GM21447 (cell line): ENCODE measurements around the gene GPR108.
"Not testable (repeated sequence)": the region's sequence is repeated elsewhere in the genome, so short reads cannot be mapped to it uniquely, and the experiment has no call there.

Experiments
- ATAC-seq: cut with Tn5 transposase; IDR thresholded peaks from one replicate; pipeline ENCODE4 v1.9.1; 2021; ENCODE audit not compliant: unreplicated experiment

Gene GPR108

DNA sequence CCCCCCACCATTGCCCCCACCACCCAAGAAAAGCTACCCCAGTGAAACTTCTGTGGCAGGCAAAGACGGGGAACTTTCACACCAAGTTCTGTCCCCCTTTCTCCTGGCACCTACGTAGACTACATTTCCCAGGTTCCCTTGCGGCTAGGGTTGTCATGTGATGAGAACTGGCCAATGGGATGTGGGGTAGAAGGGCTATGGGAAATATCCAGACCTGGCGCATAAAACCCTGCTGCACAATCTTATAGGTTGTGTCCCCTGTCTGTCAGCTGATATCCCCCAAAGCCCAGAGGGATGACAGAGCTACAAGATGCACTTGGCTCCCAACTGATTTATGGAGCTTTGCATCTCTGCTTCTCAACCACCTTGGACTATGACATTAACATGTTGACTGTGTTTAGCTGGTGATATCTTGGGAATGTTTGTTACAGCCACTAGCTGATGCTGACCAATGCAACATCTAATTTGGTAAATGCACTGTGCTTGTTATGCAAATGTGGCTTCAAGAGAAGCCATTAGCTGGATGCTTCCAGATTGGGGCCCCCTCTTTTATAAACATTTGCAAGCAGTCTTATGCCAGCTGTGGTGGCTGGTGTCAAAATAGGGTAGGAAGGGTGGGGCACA, 23.8 kb upstream of the GPR108 start:
- ATAC-seq = no peak

DNA sequence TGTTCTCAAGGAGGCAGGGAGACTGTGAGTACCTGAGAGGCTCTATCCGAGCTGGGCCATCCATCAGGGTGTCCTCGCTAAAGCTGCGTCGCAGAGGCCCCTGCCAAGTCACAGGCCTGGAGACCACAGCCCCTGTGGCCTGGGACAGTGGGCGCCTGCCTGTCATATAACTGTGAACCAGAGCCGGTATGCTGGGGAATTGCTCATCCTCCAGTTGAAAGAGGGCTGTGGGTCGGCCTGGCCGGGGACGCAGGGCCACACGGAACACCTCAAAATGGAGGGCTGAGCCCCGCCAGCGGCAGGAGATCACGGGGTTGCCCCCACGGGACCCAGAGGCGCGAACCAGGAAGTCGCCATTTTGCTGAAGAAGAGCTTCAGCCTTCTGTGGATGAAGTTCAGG, 23.2 kb upstream of the GPR108 start:
- no peak for ATAC-seq

DNA sequence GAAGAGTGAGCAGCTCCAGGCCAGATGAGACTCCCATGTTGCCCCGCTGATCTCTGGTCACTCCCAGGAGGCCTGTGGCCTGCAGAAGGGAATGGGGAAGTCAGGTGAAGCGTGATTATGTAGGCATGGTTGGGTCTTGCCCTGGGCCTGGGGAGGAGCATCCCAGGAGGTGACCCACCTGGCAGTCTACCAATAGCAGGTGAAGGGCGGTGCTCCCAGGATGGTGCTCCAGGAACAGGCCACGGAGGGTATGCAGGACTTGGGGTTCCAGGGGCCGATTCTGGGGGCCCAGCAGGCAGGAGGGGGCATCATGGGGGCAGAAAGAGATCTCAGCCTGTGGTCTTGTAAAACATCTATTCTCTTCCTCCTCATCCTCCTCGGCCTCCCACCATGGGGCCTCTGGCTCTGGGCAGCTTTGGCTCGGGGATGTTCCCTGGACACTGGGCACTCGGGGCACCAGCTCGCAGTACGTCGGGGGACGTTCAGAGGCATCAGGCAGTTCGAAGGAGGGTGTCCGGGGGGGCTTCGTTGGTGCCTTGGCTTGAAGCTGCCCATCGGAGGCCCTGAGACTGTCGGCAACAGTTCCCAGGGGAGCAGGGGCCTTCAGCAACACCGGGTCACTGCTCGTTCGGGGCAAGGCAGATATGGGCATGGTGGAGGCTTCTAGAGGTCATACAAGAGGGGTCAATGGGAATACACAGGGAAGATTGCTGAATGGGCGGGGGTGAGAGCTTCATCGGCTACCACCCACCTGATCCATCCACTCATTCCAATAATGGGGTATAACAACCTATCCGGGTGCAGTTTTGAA, 17.5 kb upstream of the GPR108 start:
- no peak for ATAC-seq

DNA sequence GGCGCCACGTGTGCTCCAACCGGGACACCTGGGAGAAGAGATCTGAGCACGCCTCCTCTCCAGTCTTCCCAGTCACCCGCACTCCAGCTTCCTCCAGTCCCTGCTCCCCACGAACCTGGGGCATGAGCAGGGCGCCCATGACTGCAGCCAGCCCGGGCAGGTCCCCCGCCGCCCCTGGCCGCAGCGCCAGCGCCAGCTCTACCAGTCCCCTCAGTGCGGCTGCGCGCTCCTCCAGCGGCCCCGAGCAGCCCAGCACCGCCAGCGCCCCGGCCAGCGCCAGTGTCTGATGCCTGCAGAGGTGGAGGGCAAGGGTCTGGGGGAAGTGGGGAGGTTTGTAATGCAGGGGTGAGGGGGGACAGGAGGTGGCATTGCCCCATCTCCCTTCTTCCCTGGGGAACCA, 16.8 kb upstream of the GPR108 start:
- no peak for ATAC-seq

DNA sequence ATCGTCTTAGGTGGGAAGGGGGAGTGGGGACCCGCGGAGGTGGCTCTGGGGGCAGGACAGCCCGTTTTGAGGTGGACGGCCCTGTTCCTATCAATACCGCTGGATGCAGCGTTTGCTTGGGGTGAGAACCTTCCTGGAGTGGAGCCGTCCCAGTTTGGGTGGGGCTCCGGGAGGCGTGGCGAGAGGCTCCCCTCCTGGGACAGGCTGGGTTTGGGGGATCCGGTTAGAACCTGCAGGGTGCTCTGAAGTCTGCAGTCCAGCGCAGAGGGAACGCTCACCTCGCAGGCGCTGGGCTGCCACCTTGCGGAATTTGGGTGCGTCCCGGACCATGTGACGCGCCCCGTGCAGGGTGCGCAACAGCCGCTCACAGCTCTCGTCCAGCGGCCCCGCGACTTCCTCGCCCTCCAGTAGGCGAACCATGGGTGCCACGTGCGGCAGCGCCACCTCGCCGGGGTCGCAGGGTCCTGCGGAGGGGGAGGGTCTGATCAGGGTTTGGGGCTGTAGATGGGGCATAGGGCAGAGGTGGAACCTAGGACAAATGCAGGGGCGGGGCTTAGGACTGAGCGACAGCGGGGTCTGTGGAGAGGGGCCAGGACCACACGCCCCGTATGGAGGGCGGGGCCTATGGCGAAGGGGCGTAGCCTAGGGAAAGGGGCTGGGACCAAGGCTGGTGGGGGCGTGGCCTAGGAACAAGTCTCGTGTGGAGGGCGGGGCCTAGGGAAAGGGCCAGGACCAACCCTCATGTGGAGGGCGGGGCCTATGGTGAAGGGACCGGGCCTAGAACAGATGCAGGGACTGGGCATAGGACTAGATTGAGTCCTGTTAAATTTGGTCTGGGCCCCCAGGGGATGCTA, 16.0 kb upstream of the GPR108 start:
- peak; percentile 71 for ATAC-seq

DNA sequence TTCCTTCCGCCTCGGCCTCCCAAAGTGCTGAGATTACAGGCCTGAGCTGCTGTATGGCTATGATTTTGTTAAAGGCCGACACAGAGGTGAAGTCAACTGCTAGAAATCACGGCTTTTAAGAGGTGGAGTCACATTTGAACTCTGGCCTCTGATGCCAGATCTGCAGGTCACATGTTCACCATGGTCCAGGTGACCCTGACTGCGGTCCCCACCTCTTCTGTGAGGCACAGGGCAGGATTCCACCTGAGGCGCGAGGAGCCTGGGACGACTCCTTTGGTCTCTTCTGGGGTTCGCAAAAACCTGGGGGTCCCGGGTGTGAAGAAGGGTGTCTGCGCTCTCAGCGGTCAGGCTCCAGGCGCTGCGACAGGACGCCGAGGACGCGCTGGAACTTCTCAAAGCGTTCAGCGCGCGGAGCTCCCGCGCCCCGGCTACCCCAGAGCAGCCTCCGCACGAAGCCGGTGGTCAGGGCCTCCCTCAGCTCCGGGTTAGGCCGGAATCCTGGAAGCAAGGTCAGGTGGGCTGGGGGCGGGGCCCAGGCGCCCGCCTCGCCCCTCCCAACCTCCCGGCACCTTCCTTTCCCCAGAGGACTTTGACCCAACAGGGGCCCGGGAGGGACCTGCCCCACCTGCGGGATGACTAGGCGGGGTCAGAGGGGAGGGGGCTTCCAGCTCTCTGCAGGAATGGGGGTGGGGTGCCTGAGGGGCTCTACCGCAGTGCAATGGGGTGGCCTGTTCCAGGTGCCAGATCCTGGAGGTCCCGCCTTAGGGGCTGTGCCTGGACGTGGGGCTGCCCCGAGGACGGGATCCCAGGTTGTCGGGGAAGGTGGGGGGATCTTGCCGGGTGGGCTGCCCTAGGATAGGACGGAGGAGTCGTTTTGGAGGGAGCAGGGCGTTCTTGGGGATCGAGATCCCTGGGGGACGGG, 15.1 kb upstream of the GPR108 start:
- no peak for ATAC-seq

DNA sequence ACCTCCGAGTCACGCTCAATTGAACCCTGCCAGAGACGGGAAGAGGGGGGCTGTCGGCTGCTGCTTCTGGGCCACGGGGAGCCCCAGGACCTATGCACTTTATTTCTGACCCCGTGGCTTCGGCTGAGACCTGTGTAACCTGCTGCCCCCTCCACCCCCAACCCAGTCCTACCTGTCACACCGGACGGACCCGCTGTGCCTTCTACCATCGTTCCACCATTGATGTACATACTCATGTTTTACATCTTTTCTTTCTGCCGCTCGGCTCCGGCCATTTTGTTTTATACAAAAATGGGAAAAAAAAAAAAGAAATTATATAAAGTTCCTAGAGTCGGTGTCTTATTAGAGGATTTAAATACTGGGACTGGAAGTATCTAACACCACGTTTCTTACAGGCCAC, 13.8 kb upstream of the GPR108 start:
- no peak for ATAC-seq

DNA sequence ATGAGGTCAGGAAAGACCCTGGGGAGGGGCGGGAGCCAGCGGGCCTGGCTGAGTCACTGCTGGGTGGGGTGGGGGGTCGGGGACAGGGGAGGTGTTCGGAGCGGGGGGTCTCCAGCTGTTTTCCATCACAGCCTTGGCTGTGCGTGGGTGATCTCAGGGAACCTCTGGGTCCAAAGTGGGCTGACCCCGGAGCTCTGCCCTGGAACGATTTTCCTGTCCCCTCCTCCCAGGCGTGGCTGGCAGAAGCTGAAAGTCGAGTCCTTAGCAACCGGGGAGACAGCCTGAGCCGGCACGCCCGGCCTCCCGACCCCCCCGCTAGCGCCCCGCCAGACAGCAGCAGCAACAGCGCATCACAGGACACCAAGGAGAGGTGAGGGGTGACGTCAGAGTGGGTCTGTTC, 12.7 kb upstream of the GPR108 start:
- no peak for ATAC-seq

DNA sequence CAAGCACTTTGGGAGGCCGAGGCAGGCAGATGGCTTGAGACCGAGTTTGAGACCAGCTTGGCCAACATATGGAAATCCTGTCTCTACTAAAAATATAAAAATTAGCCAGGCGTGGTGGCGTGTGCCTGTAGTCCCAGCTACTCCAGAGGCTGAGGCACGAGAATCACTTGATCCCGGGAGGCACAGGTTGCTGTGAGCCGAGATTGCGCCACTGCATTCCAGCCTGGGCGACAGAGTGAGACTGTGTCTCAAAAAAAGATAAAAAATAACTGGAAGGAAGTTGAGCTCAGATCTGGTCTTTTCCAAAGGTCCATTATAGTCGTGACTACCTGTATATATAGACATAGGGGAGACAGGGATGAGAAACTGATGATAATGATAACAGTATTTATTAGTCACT, 11.2 kb upstream of the GPR108 start:
- ATAC-seq = not testable (repeated sequence)

DNA sequence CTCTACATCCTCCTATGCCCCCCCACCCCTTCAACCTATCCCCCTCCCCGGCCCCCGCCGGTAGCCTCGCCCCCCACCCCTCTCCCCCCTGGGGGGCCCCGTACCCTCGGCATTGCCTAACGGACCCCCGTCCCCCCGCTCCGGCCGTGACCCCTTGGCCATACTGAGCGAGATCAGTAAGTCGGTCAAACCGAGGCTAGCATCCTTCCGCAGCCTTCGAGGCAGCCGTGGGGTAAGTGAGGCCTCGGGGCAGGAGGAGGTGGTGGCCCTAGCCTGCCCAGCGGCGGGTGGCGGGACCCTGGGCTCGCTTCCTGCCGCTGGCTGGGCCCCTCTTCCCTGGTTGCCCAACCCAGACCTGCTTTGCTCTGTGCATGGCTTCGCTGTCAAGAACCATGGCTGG, 8.6 kb upstream of the GPR108 start:
- ATAC-seq = no peak

DNA sequence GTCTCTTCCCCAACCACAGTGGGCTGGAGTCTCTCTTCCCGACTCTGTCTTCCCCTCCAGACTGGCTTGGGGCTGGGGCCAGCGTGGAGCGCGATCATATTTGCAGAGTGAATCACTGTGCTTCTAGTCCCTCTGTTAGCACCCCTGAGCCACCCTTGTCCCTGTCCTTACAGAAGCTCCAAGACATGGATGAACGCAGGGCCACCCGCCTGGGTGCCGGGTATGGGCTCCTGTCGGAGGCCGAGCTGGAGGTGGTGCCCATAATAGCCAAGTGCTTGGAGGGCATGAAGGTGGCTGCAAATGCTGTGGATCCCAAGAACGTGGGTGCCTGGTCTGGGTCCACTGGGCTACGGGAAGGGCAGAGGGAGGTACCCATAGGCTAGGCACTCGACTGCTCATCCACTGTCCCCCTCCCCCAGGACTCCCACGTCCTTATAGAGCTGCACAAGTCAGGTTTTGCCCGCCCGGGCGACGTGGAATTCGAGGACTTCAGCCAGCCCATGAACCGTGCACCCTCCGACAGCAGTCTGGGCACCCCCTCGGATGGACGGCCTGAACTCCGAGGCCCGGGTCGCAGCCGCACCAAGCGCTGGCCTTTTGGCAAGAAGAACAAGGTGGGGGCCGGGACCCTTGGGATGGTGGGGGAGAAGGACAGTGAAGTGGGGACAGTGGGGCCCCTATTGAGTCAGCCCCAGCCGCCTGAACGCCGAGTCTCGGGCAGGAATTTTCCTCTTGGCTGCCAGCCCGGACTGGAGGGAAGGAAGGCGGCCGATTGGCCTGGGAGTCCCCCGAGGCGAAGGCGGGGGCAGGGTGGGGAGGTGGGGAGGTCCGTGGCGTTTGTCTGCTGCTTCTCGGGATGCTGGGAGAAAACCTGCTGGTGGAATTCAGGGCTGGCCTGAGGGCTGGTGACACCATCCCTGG, 7.3 kb upstream of the GPR108 start:
- no peak for ATAC-seq

DNA sequence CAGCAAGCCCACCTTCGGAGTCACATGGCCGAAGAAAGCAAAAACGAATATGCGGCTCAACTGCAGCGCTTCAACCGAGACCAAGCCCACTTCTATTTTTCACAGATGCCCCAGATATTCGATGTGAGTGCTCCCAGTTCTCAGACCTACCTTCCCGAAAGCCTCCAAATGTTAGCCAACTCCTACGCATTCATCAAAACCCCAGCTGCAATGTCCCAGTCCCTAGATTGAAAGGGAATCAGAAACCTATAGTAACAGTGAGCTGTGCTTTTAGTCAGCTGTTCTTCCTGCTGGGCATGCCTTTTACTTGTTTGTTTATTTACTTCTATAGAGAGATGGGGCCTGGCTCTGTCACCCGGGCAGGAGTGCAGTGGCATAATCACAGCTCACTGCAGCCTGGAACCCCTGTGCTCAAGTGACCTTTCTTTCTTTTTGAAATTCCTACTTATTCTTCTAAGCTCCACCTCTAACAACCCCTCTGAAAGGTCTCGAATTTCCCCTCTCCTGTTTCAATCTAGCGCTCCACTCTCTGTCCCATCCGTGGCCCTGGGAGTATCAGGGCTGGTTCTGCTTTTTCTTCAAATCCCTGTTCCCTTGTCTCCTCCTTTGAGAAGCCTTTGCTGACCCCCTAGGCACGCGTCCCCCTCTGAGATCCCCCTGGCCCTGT, 6.5 kb upstream of the GPR108 start:
- no peak for ATAC-seq

DNA sequence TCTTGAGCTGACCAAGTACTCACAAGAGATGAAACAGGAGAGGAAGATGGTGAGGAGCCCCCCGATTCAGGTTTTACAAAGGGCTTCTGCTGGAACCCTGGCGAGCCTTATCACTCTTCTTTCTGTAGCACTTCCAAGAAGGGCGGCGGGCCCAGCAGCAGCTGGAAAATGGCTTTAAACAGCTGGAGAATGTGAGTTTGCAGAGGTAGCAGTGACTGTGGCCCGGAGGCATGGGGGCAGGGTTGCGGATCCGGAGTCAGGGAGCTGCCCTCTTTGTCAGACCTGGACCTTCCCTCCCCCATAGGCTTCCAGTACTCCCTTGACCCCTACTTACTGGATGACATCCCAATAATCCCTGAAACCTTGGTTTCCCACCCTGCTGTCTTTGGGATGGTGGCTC, 5.7 kb upstream of the GPR108 start:
- no peak for ATAC-seq

DNA sequence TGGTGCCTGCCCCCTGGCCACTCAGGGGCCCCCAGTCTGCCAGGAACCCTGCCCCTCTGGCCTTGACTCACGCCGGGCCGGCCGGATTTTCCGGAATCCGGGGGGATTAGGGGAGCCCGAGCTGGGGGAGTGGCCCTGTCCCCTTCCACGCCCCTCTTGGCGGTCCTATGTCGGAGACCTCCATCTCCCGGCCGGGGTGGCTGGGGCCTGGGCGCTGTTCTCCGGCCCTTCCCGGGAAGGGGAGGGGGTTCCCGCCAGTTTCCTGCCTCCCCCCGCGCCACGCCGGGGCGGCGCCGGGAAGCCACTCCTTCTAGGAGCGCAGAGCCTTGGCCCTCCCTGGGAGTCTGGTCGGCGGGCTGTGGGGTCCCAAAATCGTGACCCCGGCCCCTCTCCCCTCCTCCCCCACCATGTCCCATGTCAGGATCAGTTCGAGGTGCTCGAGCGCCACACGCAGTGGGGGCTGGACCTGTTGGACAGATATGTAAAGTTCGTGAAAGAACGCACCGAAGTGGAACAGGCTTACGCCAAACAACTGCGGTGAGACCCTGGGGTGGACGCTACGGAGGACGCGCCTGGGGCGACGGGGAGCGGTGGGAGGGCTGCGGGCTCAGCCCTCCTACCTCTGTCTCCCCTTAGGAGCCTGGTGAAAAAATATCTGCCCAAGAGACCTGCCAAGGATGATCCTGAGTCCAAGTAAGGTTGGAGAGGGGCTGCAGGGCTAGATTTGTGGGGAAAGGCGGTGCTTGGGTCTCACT, 3.4 kb upstream of the GPR108 start:
- no peak for ATAC-seq

DNA sequence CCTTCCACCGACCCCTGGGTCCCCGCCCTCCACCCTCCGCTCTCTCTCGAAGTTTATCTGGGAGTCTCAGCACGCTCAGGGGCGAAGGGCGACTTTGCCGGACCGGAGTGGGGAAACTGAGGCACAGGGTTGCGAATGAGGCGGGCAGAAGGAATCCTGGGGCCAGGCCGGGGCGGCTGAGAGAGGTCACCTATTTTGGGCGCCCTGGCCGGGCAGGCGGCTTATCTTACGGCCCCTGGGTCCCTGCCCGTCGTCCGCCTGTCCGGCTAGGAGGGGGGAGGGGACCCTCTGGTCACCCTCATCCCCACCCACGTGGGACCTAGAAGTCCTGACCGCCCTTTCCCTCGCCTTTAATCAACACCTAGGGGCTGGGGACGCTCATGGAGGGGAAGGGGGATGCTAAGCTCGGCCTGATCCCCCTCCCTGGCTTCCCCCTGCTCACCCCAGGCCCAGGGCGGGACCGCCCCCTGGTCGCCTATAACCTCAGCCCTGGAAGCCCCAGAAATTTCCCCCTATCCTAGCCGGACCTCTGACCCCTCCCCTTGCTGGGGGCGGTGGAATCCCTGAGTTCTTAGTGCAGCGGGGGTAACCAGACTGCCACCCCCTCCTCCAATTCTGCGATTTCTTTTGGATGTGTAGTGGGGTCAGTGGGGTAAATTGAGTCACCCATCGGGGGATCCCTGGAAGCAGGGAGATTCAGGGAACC, 2.7 kb upstream of the GPR108 start:
- no peak for ATAC-seq

DNA sequence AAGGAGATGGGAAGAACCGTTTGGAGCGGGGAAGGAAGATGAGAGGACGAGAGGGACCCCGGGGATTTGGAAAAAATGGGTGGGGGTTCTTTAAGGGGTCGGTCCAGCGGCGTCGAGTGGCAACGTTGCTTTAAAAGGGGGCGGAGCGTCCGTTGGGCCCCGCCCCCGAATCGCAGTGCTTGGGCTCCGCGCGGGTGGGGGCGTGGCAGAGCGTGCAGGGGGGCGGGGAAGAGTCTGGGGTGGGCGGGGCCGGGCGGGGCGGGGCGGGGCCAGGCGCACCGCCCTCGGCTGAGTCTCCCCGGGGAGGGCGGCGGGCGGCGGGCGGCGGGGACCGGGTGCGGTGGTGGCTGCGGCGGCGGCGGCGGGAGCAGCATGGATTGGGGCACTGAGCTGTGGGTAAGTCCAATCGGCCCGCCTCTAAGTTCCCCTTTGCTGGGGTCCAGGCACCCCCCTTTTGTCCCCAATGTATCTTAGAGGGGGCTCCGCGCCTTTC, 2.1 kb upstream of the GPR108 start, which contains the start of gene TRIP10:
Gene TRIP10 (plus strand): TSS at position 291 of the 493 bp plus-strand sequence. CDS start 82 bp downstream, at position 373.
- ATAC-seq = no peak

DNA sequence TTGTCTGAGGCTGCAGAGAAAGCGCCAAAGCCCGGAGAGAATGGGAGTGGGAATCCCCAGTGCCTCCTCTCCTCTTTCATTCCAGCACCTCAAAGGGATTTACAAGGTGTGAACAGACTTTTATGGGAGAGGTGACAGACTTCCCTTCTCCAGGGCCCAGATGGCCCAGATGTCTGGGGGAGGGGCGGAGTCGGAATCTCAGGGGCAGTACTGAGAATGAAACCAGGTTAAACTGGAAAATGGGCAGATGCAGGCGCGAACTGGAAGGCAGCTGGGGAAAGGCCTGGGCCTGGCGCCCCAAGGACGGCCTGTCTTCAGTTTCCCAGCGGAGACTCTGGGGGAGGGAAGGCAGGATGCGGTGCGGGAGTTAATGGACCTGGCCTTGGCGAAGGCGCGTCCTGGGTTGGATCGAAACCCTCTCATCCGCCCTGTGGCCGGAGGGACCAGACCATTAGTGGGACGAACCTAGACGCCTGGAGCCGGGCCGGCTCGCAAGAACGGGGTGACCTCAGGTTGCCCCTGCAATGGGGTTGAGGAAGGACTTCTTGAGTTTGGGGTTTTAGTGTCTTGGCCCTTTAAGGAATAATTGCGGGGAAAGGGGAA, 1.5 kb upstream of the GPR108 start:
- no peak for ATAC-seq
